ENCODE measurements around the gene TARS2. TPM values are rescaled to one million over a fixed set of nuclear protein-coding genes. Genes with fewer than 3 reads are reported as not detected.

The TARS2 gene
- 18.7 TPM for total RNA-seq

DNA sequence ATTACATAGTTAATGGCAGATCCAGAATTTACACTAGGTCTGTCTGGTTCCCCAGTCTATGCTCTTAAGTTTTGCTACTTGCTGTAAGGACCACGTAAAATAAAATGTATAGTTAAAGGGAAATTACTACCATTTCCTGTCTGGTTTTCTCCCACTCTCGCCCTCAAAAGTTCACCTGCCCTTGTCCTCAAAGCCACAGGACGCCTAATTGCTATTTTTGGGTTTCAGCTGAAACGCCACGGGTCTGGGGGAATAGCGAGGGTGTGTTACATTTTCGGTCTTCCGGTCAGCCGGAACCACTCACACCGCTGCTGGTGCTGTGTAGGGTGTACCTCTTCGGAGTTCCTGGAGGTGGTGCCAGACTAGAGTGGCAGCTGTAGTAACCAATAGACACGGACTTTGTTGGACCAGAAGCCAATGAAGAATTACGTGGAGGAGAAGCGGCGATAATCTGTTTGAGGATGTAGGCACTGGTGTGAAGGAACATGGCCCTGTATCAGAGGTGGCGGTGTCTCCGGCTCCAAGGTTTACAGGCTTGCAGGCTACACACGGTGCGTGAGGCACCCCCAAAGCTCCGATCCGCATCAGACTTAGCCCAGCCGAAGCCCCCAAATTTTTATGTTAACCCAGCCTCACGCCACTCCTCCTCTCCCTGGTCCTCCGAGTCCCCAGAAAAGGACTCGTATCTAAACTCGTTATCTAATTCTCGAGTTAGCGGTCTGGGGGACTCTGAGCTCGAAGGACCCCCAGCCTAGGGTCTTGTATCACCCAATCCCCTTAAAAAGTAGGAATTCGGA lies at the start of gene TARS2:
Gene TARS2, plus strand, starts transcription at position 454 of the 797 bp plus-strand sequence. Its CDS starts 32 bp downstream, at position 486.
- DNase-seq, result peak; percentile 99

- no peak for DNase-seq
These were observed 46.1 kb upstream of the TARS2 start for GRCh38 chr1:150441121-150441520.

GRCh38 chr1:150444232-150444631 lies 43.0 kb upstream of the TARS2 start:
- no peak for DNase-seq

GRCh38 chr1:150456146-150456647 lies 31.0 kb upstream of the TARS2 start:
- no peak for DNase-seq

- DNase-seq, result peak; percentile 81
These were observed 22.8 kb upstream of the TARS2 start for GRCh38 chr1:150464422-150464826.

GRCh38 chr1:150466964-150467363 lies 20.3 kb upstream of the TARS2 start:
- DNase-seq, result no peak

DNA sequence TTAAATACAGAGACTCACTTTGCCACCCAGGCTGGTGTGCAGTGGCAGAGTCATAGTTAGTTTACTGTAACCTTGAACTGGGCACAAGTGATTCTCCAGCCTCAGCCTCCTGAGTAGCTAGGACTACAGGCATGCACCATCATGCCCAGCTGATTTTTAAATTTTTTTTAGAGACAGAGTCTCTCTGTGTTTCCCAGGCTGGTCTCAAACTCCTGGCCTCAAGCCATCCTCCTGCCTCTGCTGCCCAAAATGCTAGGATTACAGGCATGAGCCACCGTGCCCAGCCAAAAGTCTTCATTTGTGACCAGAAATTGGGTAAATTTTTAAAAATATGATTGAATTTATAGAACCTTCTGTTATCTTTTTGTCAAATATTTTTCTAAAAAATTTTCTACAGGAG lies 17.9 kb upstream of the TARS2 start:
- DNase-seq, result no peak

DNA sequence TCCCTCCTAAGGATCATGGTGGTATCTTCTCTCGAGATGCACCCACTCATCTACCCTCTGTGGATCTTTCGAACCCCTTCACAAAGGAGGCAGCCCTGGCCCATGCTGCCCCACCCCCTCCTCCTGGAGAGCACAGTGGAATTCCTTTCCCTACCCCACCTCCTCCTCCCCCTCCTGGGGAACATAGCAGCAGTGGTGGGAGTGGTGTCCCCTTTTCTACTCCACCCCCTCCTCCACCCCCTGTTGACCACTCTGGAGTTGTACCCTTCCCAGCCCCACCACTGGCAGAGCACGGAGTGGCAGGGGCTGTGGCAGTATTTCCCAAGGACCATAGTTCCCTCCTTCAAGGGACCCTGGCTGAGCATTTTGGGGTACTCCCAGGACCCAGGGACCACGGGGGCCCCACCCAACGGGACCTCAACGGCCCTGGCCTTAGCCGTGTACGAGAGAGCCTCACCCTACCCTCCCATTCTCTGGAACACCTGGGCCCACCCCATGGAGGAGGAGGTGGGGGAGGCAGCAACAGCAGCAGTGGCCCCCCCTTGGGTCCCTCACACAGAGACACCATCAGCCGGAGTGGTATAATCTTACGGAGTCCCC lies 14.5 kb upstream of the TARS2 start:
- no peak for DNase-seq

- no peak for DNase-seq
These were observed 13.6 kb upstream of the TARS2 start for GRCh38 chr1:150473659-150474058.

GRCh38 chr1:150474869-150475268 lies 12.3 kb upstream of the TARS2 start:
- DNase-seq, result no peak

- DNase-seq, result no peak
These were observed 10.5 kb upstream of the TARS2 start for GRCh38 chr1:150476754-150477153.

DNA sequence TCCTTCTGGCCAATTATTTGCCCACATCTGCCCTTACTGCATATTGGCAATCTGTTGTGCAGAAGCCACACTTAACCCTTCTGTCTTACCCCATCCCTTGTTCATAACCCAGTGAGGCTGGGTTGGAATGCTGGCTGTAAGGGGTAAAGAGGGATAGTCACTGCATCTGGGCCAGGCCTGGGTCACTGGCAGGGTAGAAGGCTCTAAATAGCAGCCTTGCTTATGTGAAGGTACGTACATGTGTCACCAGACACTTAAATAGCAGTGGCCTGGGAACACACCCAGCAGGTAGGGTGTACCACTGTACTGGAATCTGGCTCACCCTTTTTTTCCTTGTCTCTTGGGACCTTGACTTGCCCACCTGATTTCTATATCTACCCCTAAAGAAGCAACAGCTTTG lies 9.9 kb upstream of the TARS2 start:
- DNase-seq, result no peak

DNA sequence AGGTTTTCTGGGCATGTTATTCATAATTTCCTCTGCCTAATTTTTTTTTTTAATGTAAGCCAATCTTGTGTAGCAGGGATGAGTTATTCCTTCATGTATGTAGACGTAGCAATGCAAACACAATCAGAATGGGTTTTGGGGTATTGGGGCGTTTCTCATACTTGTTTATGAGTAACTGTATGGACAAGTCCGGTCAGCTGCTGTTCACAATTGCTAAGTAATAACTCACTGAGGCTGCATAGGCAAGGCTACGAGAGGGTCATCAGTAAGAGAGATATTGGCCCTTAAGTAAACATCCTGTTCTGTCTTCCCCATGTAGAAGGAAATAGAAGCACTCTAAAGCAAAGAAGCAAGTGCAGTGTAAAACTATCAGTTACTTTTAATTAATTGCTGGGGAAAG lies 9.5 kb upstream of the TARS2 start:
- DNase-seq, result no peak

DNA sequence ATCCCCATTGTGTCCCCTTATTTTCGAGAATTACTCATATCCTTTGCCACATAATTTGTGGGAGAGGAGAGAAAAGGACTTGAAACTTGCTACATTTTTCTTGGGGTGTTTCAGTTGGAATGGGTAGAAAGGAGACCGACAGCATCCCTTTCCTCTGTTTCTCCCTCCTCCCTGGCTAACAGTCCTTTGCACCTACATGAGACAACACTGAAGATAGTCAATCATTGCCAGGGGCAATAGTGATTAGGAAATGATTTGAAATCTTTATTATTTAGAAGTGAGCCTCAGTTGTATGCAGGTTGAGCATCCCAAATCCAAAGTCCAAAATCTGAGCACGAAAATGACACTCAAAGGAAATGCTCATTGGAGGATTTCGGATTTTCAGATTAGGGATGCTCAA lies 7.8 kb upstream of the TARS2 start:
- DNase-seq, result no peak

DNA sequence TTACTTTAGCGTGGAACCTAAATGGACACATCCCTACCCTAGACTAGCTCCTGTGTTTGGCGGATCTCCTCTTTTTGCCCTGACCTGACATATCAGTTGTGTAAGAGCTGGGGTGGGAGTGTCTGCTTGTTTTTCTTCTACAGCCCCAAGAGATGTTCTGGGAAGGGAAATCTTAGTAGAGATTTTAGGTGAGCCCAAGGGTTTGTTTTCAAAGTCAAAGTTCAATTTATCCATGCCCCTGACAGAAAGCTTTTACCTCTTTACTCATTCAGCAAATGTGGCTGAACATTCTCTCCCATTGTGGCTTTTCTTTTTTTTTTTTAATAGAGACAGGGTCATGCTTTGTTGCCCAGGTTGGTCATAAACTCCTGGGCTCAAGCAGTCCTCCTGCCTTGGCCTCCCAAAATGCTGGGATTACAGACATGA lies 7.3 kb upstream of the TARS2 start:
- DNase-seq, result no peak

- DNase-seq, result no peak
These were observed 2.8 kb upstream of the TARS2 start for GRCh38 chr1:150484431-150484830.

DNA sequence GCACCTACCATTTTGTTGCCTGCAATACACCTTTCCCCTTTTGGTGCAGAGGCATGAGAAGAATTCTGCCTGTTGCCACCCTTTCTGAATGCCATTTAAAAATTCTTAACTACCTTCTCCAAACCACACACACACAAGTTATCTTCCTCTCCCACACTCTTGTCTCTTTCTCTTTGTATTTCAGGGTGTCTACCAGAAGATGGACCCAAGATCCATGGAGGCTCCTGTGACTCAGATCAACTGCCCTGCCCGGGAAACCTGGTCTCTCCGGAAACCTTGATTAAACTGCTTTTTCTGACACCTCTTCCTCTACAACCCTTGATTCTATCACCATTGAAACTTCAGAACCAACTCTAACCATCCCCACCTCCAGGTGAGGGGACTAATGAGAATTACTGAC lies 2.4 kb upstream of the TARS2 start:
- peak; percentile 12 for DNase-seq

- DNase-seq, result no peak
These were observed 520 bp downstream of the TARS2 start for GRCh38 chr1:150487763-150488115.

DNA sequence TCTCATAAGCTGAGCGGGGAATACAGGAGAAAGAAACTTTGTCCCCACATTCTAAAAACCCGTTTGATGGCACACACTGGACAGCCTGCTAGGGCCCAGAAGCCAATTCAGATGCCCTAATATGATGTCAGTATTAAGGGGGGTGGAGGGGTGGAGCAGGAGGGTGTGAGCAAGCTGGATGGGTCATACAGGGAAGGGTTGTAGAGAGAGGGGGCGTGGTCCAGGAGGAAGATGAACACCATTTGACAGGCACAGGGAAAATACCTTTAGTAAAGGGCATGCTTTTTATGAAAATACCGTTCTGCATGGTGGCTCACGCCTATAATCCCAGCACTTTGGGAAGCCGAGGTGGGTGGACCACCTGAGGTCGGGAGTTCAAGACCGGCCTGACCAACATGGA lies 6.0 kb downstream of the TARS2 start:
- no peak for DNase-seq

DNA sequence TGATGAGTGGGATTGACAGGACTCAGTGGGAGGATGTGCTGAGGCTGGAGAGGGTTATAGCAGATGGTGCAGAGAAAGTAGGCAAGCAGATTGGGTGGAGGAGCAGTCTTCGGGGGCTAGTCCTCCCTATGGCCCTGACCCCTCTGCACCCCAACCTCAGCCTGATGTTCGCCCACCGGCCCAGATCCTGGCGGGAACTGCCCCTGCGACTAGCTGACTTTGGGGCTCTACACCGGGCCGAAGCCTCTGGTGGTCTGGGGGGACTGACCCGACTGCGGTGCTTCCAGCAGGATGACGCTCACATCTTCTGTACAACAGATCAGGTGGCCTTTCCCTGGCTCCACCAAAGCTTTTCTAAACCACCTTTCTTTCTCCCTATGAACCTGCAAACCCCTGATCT lies 11.1 kb downstream of the TARS2 start:
- no peak for DNase-seq

- DNase-seq, result no peak
These were observed 18.2 kb downstream of the TARS2 start for GRCh38 chr1:150505431-150505830.

- no peak for DNase-seq
These were observed 21.0 kb downstream of the TARS2 start, which contains the start of gene ECM1 for GRCh38 chr1:150507912-150508864. Gene ECM1, plus strand, starts transcription at chr1:150508109. Its CDS starts 101 bp downstream, at chr1:150508210.

GRCh38 chr1:150508982-150509381 lies 21.8 kb downstream of the TARS2 start:
- DNase-seq, result no peak
